ENCODE measurements around the gene TNS3. TPM values are rescaled to one million over a fixed set of nuclear protein-coding genes. Genes with fewer than 3 reads are reported as not detected.
A peak's percentile ranks its signal among the peaks of the same experiment; 100 is the strongest.
"Not testable (repeated sequence)": the region's sequence is repeated elsewhere in the genome, so short reads cannot be mapped to it uniquely, and the experiment has no call there.

Gene TNS3
- total and polyA plus RNA-seq, 9 donors, result 20.2 to 49.1 (median 29.7) TPM

- H3K27me3 ChIP-seq (ENCODE audit: control insufficient read depth, insufficient read depth, low read length), result no peaks in the 10 kb centered on the region
- DNase-seq, result peak; percentile 41
- peaks cover 17% of the 10 kb centered on the region for H3K9me3 ChIP-seq (replicated peaks; ENCODE audit: control insufficient read depth, low read depth, low read length)
- WGBS (ENCODE audit: insufficient coverage), result 52% methylated on average over 6 of the region's 17 CpGs
- H3K4me3 ChIP-seq (ENCODE audit: low read length), result no peak overlapping the region
- H3K36me3 ChIP-seq (ENCODE audit: control insufficient read depth, insufficient read depth, low read length), result no peaks in the 10 kb centered on the region
- peaks cover 14% of the 10 kb centered on the region for H3K4me1 ChIP-seq (ENCODE audit: control insufficient read depth, insufficient read depth, low read length)
- H3K27ac ChIP-seq (ENCODE audit: low read length), result no peak overlapping the region
These were observed 10.0 kb upstream of the TNS3 start for GRCh38 chr7:47591655-47592572.

DNA sequence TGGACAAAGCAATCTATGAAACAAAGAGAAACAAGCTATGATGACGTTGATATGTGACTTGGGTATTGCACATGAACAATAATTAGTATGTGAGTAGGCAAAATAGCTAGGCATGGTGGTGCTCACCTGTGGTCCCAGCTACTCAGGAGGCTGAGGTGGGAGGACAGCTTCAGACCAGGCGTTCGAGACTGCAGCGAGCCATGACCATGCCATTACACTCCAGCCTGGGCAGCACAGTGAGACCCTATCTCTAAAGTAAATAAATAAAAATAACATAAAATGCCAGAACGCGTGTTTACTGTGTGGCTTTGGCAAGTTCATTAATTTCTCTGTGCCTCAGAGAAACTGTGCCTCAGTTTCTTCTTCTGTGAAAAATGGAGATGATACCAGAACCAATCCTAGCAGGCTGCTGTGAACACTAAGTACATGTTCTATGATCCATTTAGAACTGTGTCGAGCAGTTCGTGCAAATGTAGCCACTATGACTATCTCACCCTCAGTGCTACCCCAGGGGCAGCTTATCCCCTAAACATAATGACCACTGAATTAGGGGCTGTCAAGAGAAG lies 9.3 kb upstream of the TNS3 start:
- 100% methylated on average over 3 of the region's 8 CpGs for WGBS (ENCODE audit: insufficient coverage)
- no peaks in the 10 kb centered on the region for H3K36me3 ChIP-seq (ENCODE audit: control insufficient read depth, insufficient read depth, low read length)
- H3K9me3 ChIP-seq (replicated peaks; ENCODE audit: control insufficient read depth, low read depth, low read length), result peaks cover 10% of the 10 kb centered on the region
- DNase-seq, result no peak
- peaks cover 16% of the 10 kb centered on the region for H3K4me1 ChIP-seq (ENCODE audit: control insufficient read depth, insufficient read depth, low read length)
- H3K27ac ChIP-seq (ENCODE audit: low read length), result no peak overlapping the region
- no peaks in the 10 kb centered on the region for H3K27me3 ChIP-seq (ENCODE audit: control insufficient read depth, insufficient read depth, low read length)
- H3K4me3 ChIP-seq (ENCODE audit: low read length), result no peak overlapping the region

DNA sequence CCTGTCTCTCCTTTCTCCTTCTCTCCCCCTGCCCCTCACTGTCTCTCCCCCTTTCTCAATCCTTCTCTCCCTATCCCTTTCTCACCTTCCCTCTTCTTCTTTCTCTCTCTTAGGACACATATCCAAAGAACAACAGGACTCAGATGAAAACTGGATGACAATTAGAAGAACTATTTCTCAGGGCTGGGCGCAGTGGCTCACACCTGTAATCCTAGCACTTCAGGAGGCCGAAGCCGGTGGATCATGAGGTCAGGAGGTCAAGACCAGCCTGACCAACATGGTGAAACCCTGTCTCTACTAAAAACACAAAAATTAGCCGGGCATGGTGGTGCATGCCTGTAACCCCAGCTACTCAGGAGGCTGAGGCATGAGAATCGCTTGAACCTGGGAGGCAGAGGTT lies 8.3 kb upstream of the TNS3 start:
- DNase-seq; H3K27ac ChIP-seq (ENCODE audit: low read length); H3K27me3 ChIP-seq (ENCODE audit: control insufficient read depth, insufficient read depth, low read length); H3K4me3 ChIP-seq (ENCODE audit: low read length); H3K36me3 ChIP-seq (ENCODE audit: control insufficient read depth, insufficient read depth, low read length); H3K9me3 ChIP-seq (replicated peaks; ENCODE audit: control insufficient read depth, low read depth, low read length): not testable (repeated sequence)
- peaks cover 16% of the 10 kb centered on the region for H3K4me1 ChIP-seq (ENCODE audit: control insufficient read depth, insufficient read depth, low read length)
- 89% methylated on average over 4 of the region's 5 CpGs for WGBS (ENCODE audit: insufficient coverage)

DNA sequence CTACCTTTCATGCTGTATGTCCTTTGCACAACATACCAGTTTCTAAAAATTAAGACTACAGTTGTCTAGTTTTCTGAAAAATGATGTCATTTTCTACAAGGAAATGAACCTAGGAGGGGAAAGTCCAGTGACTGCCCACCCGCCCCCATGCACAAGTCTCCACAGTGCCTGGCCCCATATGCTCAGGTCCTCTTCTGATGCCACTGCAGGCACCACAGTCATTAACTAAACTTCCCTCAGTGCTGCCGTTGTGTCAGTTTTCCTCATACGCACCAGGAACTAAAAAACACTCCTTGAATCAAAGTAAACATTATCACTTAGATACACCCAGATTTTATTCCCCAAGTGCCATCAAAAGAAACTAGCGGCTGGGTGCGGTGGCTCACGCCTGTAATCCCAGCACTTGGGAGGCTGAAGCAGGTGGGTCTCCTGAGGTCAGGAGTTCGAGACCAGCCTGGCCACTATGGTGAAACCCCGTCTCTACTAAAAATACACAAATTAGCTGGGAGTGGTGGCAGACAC lies 6.9 kb upstream of the TNS3 start:
- Histone ChIP-seq H3K27me3 (ENCODE audit: control insufficient read depth, insufficient read depth, low read length) (no peaks in the 10 kb centered on the region), H3K9me3 (replicated peaks; ENCODE audit: control insufficient read depth, low read depth, low read length) (peaks cover 3% of the 10 kb centered on the region), H3K36me3 (ENCODE audit: control insufficient read depth, insufficient read depth, low read length) (no peaks in the 10 kb centered on the region), H3K4me1 (ENCODE audit: control insufficient read depth, insufficient read depth, low read length) (peaks cover 23% of the 10 kb centered on the region), H3K27ac (ENCODE audit: low read length) (no peak overlapping the region), H3K4me3 (ENCODE audit: low read length) (no peak overlapping the region)
- DNase-seq, result no peak
- WGBS (ENCODE audit: insufficient coverage), result 86% methylated on average over 8 of the region's 8 CpGs

DNA sequence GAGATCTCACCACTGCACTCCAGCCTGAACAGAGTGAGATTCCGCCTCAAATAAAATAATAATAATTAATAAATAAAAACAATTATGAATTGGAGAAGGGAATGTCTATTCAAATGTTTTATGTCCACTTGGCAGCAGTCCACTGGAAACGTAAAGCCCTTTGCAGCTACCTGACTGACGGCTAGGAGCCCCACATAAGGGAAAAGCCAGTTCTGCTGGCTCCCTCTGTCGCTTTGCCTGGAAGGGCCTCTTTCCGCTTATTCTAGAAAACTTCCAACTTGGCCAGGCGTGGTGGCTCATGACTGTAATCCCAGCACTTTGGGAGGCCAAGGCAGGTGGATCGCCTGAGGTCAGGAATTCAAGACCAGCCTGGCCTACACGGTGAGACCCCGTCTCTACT lies 6.1 kb upstream of the TNS3 start:
- DNase-seq, result no peak
- 25% methylated on average over 4 of the region's 9 CpGs for WGBS (ENCODE audit: insufficient coverage)
- H3K27me3 ChIP-seq (ENCODE audit: control insufficient read depth, insufficient read depth, low read length), result no peaks in the 10 kb centered on the region
- no peak overlapping the region for H3K27ac ChIP-seq (ENCODE audit: low read length)
- peaks cover 31% of the 10 kb centered on the region for H3K4me1 ChIP-seq (ENCODE audit: control insufficient read depth, insufficient read depth, low read length)
- no peaks in the 10 kb centered on the region for H3K36me3 ChIP-seq (ENCODE audit: control insufficient read depth, insufficient read depth, low read length)
- H3K9me3 ChIP-seq (replicated peaks; ENCODE audit: control insufficient read depth, low read depth, low read length), result peaks cover 3% of the 10 kb centered on the region
- no peak overlapping the region for H3K4me3 ChIP-seq (ENCODE audit: low read length)

DNA sequence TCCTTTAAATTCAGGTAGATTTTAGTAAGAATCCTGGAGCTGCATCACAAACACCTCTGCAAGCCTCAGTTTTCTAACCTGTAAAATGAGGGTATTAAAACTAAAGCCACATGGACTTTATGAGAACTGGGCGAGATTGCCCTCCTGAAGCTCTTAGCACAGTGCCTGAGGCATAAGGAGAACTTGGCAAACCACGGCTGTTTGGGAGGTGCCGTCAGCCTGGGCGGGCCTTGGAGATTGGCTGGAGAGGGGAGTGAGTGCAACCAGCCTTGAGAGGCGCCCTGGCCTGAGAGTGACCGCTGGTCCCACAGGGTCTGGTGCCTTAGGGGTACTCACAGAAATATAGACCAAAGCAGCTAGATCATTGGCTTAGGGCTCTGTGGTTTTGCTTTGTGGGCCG lies 5.4 kb upstream of the TNS3 start:
- H3K4me1 ChIP-seq (ENCODE audit: control insufficient read depth, insufficient read depth, low read length), result peaks cover 37% of the 10 kb centered on the region
- no peak overlapping the region for H3K4me3 ChIP-seq (ENCODE audit: low read length)
- no peaks in the 10 kb centered on the region for H3K36me3 ChIP-seq (ENCODE audit: control insufficient read depth, insufficient read depth, low read length)
- H3K27me3 ChIP-seq (ENCODE audit: control insufficient read depth, insufficient read depth, low read length), result no peaks in the 10 kb centered on the region
- WGBS (ENCODE audit: insufficient coverage), result 82% methylated on average over 6 of the region's 7 CpGs
- no peak for DNase-seq
- peaks cover 3% of the 10 kb centered on the region for H3K9me3 ChIP-seq (replicated peaks; ENCODE audit: control insufficient read depth, low read depth, low read length)
- H3K27ac ChIP-seq (ENCODE audit: low read length), result no peak overlapping the region

DNA sequence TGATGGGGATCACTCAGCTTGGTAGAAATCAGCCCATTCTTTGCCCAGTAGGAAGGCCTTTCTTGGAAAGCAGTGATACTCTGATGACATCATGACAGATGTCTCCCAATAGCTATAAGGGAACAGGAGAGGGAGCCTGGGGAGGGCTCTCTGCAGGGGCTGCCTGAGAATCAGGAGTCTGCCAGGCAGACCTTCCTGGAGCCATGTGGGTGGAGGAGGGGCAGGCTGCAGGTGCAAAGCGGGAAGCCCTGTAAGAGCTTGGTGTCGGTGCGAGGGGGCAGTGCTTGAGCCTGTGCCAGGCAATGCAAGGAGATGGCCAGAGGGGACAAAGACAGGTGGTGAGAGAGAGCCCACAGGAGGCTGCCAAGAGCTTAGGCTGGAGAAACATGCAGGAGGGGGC lies 5.0 kb upstream of the TNS3 start:
- no peak overlapping the region for H3K27ac ChIP-seq (ENCODE audit: low read length)
- no peak overlapping the region for H3K4me3 ChIP-seq (ENCODE audit: low read length)
- DNase-seq, result peak; percentile 27
- peaks cover 3% of the 10 kb centered on the region for H3K9me3 ChIP-seq (replicated peaks; ENCODE audit: control insufficient read depth, low read depth, low read length)
- H3K4me1 ChIP-seq (ENCODE audit: control insufficient read depth, insufficient read depth, low read length), result peaks cover 39% of the 10 kb centered on the region
- no peaks in the 10 kb centered on the region for H3K27me3 ChIP-seq (ENCODE audit: control insufficient read depth, insufficient read depth, low read length)
- H3K36me3 ChIP-seq (ENCODE audit: control insufficient read depth, insufficient read depth, low read length), result no peaks in the 10 kb centered on the region
- 55% methylated on average over 3 of the region's 3 CpGs for WGBS (ENCODE audit: insufficient coverage)

DNA sequence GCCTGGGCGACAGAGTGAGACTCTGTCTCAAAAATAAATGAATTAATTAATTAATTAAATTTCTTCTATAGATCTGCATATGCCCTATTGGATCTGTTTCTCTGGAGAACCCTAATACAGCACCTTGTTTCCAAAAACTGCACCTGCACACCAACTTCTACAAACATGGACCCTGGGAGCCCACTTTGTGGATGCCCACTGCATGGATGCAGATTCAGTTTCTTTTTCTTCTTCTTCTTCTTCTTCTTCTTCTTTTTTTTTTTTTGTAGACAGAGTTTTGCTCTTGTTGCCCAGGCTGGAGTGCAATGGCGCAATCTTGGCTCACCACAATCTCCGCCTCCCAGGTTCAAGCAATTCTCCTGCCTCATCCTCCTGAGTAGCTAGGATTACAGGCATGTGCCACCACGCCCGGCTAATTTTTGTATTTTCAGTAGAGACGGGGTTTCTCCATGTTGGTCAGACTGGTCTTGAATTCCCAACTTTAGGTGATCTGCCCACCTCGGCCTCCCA lies 4.3 kb upstream of the TNS3 start:
- not testable (repeated sequence) for H3K9me3 ChIP-seq (replicated peaks; ENCODE audit: control insufficient read depth, low read depth, low read length); H3K36me3 ChIP-seq (ENCODE audit: control insufficient read depth, insufficient read depth, low read length); H3K4me3 ChIP-seq (ENCODE audit: low read length); H3K27me3 ChIP-seq (ENCODE audit: control insufficient read depth, insufficient read depth, low read length); H3K27ac ChIP-seq (ENCODE audit: low read length); DNase-seq
- 98% methylated on average over 5 of the region's 7 CpGs for WGBS (ENCODE audit: insufficient coverage)
- H3K4me1 ChIP-seq (ENCODE audit: control insufficient read depth, insufficient read depth, low read length), result peaks cover 36% of the 10 kb centered on the region

GRCh38 chr7:47584536-47584895 lies 2.6 kb upstream of the TNS3 start:
- Histone ChIP-seq H3K36me3 (ENCODE audit: control insufficient read depth, insufficient read depth, low read length) (no peaks in the 10 kb centered on the region), H3K9me3 (replicated peaks; ENCODE audit: control insufficient read depth, low read depth, low read length) (peaks cover 3% of the 10 kb centered on the region), H3K27me3 (ENCODE audit: control insufficient read depth, insufficient read depth, low read length) (no peaks in the 10 kb centered on the region), H3K27ac (ENCODE audit: low read length) (peak overlapping the region; percentile 35), H3K4me1 (ENCODE audit: control insufficient read depth, insufficient read depth, low read length) (peaks cover 50% of the 10 kb centered on the region), H3K4me3 (ENCODE audit: low read length) (no peak overlapping the region)
- peak; percentile 43 for DNase-seq
- no CpG with 5 or more reads among the region's 2 CpGs for WGBS (ENCODE audit: insufficient coverage)

DNA sequence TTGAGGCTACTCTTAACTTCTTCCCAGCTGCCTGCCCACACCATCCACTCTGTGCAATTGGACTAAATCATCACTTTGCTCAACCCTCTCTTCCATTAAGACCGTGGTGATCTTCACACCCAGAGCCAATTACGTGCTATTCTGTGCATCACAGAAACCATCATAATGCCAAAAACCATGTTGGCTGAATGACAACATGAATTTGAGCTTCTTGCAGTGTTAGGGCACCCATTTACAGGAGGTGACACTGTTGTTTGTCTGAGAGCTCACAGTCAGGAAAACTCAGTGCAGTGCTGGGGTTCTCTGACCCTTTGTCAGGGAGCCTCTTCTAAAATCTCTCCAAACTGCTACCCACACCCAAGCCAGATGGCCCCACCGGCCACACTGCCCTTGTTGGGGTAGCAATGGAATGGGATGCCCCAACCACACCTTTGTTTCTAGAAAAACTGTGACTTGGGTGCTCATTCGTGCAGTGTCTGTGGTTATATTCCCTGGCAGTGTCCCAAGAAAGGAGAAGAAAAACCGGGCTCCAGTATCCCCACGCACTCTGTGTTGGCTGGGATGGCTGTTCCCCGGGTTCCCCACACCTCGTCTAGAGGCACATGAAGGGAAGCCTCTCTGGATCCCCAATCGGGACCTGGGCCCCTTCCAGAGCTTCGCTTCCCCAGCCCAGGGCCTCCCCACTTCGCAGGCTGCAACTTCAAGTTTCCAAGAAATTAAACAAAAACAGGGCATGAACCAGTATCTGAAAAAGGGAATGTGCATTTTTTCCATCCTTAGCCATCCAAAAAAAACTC lies 2.0 kb upstream of the TNS3 start:
- Histone ChIP-seq H3K27me3 (ENCODE audit: control insufficient read depth, insufficient read depth, low read length) (no peaks in the 10 kb centered on the region), H3K4me1 (ENCODE audit: control insufficient read depth, insufficient read depth, low read length) (peaks cover 55% of the 10 kb centered on the region), H3K9me3 (replicated peaks; ENCODE audit: control insufficient read depth, low read depth, low read length) (peaks cover 3% of the 10 kb centered on the region), H3K27ac (ENCODE audit: low read length) (peak overlapping the region; percentile 94), H3K36me3 (ENCODE audit: control insufficient read depth, insufficient read depth, low read length) (no peaks in the 10 kb centered on the region), H3K4me3 (ENCODE audit: low read length) (no peak overlapping the region)
- peak; percentile 72 for DNase-seq
- 10% methylated on average over 6 of the region's 11 CpGs for WGBS (ENCODE audit: insufficient coverage)
